ENCODE results near the gene NAA50. TPM values are rescaled to one million over a fixed set of nuclear protein-coding genes. Genes with fewer than 3 reads are reported as not detected.
A peak's percentile ranks its signal among the peaks of the same experiment; 100 is the strongest.

NAA50 gene
- total and polyA plus RNA-seq, 10 of the 15 experiments (the other 5 are each of a cell fraction or from before 2014, with no cell fraction given), result 31.7 to 205 (median 110) TPM

- TF ChIP-seq ATF2 (IDR thresholded peaks at IDR 0.05; ENCODE audit: low read length) (no peak), HDAC6 (IDR thresholded peaks at IDR 0.05; ENCODE audit: unreplicated experiment) (no peak), FOXM1 (IDR thresholded peaks at IDR 0.05; ENCODE audit: low read depth, low read length) (no peak), ESRRA (IDR thresholded peaks at IDR 0.05; ENCODE audit: low read length) (no peak)
Observed at GRCh38 chr3:113695786-113696645, 50.0 kb downstream of the NAA50 start, which contains the start of gene USF3 (continued).

- Histone ChIP-seq H4K20me1 (ENCODE audit: control insufficient read depth, insufficient read depth) (no peaks in the 10 kb centered on the region), H3K9me3 (replicated peaks; ENCODE audit: control insufficient read depth, insufficient read depth, low read length) (no peaks in the 10 kb centered on the region), H3K4me3 (peak overlapping the region; percentile 98), H2AFZ (ENCODE audit: control insufficient read depth, low read depth, low read length) (peak overlapping the region; percentile 58), H3K4me1 (ENCODE audit: control insufficient read depth, insufficient read depth, low read length) (peaks cover 8% of the 10 kb centered on the region; the same call in 1 of the 2 replicates), H3K4me2 (ENCODE audit: control insufficient read depth, insufficient read depth) (peak overlapping the region; percentile 66), H3K27ac (ENCODE audit: control insufficient read depth, insufficient read depth) (peak overlapping the region; percentile 89), H3K27me3 (replicated peaks in 1 of 2; ENCODE audit: control insufficient read depth in 2 of 2, insufficient read depth in 2 of 2, low read length in 1 of 2) (no peaks in the 10 kb centered on the region), H3K9ac (ENCODE audit: control insufficient read depth, insufficient read depth, low read length) (peak overlapping the region; percentile 73), H3K79me2 (ENCODE audit: control insufficient read depth, insufficient read depth, low read length) (peaks cover 21% of the 10 kb centered on the region), H3K36me3 (ENCODE audit: control insufficient read depth in 2 of 2, insufficient read depth in 2 of 2, low read length in 1 of 2) (no peaks in the 10 kb centered on the region; a peak in 1 of 4 replicates)
- ChIA-PET CTCF (interaction anchor here (0.9 to 2.3 kb wide), 6 partner anchors 38 to 149 kb away, joined by 3 to 10 read pairs (median 4); no protein-coding TSS in a partner anchor), SMC1A (ENCODE audit: uncharacterized antibody, unreplicated experiment) (interaction anchor here (1.2 kb wide), 2 partner anchors 41 to 50 kb away, joined by 3 to 4 read pairs; no protein-coding TSS in a partner anchor), RAD21 (ENCODE audit: unreplicated experiment) (interaction anchor here (1.0 to 2.2 kb wide), 7 partner anchors 39 to 218 kb away, joined by 3 to 15 read pairs (median 4); partner anchors contain the start of gene SPICE1), POLR2A (interaction anchor here (0.6 to 1.7 kb wide), 3 partner anchors 17 to 50 kb away, joined by 3 to 9 read pairs (median 5); partner anchors contain the start of genes ATP6V1A and NAA50)
- ATAC-seq (no peak), DNase-seq (ENCODE audit: low read depth, low spot score) (no peak), FAIRE-seq (peak; percentile 35)
- TF ChIP-seq MEF2B (IDR thresholded peaks at IDR 0.05; ENCODE audit: partially characterized antibody, poor library complexity, severe bottlenecking) (no peak), ZSCAN29 (IDR thresholded peaks at IDR 0.05) (0 out of 2 replicates have a peak, but pooled peaks have one; percentile 34)
- in situ Hi-C loops (cut with MboI), result no loop called here
- 36% methylated on average over 8 of the region's 8 CpGs for WGBS (ENCODE audit: insufficient coverage, insufficient replicate concordance, low lambda C conversion rate, missing lambda C conversion rate)
- intact Hi-C loops (cut with micrococcal nuclease; ENCODE audit: unreplicated experiment), result no loop called here
- BruUV-seq (replicated peaks), result TSS peak; percentile 56
Observed at GRCh38 chr3:113695431-113695785, 50.6 kb downstream of the NAA50 start.

Measured in GM12878 (cell line).